ENCODE results near the gene STK36. TPM values are rescaled to one million over a fixed set of nuclear protein-coding genes. Genes with fewer than 3 reads are reported as not detected.

STK36 gene
- total and polyA plus RNA-seq, 2 experiments from 2014 or later = 29.9 to 42.7 TPM

- peaks cover 3% of the 10 kb centered on the region for H3K4me1 ChIP-seq (ENCODE audit: insufficient read depth)
- TF ChIP-seq CTCF (IDR thresholded peaks at IDR 0.05; ENCODE audit: poor library complexity) = no peak
- no peak for TF ChIP-seq EZH2 (IDR thresholded peaks at IDR 0.05; ENCODE audit: borderline replicate concordance)
- TF ChIP-seq EZH2phosphoT487 (IDR thresholded peaks at IDR 0.05; ENCODE audit: low read depth, severe bottlenecking, unreplicated experiment) = no peak
- H3K79me2 ChIP-seq = no peaks in the 10 kb centered on the region
- no peak overlapping the region for H3K4me3 ChIP-seq
- no peaks in the 10 kb centered on the region for H3K27me3 ChIP-seq
- DNase-seq (ENCODE audit: low spot score) = no peak
- H2AFZ ChIP-seq = no peak overlapping the region
- 100% methylated on average over 1 of the region's 1 CpG for WGBS (ENCODE audit: low lambda C conversion rate, missing lambda C conversion rate)
- peak overlapping the region; percentile 60 for H3K27ac ChIP-seq
- no peaks in the 10 kb centered on the region for H4K20me1 ChIP-seq (ENCODE audit: insufficient read depth, poor library complexity, severe bottlenecking)
- no peak overlapping the region for H3K4me2 ChIP-seq
- no peaks in the 10 kb centered on the region for H3K9me2 ChIP-seq (replicated peaks; ENCODE audit: insufficient read depth)
- H3K36me3 ChIP-seq (replicated peaks; ENCODE audit: insufficient read depth, low read depth) = no peaks in the 10 kb centered on the region
- no peaks in the 10 kb centered on the region for H3K9me3 ChIP-seq (ENCODE audit: low read depth)
Measured at GRCh38 chr2:218746470-218746795, 74.5 kb downstream of the STK36 start.

- Histone ChIP-seq H3K9me2 (replicated peaks; ENCODE audit: insufficient read depth) (no peaks in the 10 kb centered on the region), H3K4me3 (no peak overlapping the region), H3K79me2 (no peaks in the 10 kb centered on the region), H2AFZ (no peak overlapping the region), H4K20me1 (ENCODE audit: insufficient read depth, poor library complexity, severe bottlenecking) (no peaks in the 10 kb centered on the region), H3K27ac (no peak overlapping the region), H3K36me3 (replicated peaks; ENCODE audit: insufficient read depth, low read depth) (no peaks in the 10 kb centered on the region), H3K27me3 (no peaks in the 10 kb centered on the region), H3K9me3 (ENCODE audit: low read depth) (no peaks in the 10 kb centered on the region), H3K4me1 (ENCODE audit: insufficient read depth) (peaks cover 3% of the 10 kb centered on the region), H3K4me2 (no peak overlapping the region)
- WGBS (ENCODE audit: low lambda C conversion rate, missing lambda C conversion rate) = 97% methylated on average over 10 of the region's 10 CpGs
- no peak for DNase-seq (ENCODE audit: low spot score)
- TF ChIP-seq EZH2 (IDR thresholded peaks at IDR 0.05; ENCODE audit: borderline replicate concordance) = no peak
- no peak for TF ChIP-seq EZH2phosphoT487 (IDR thresholded peaks at IDR 0.05; ENCODE audit: low read depth, severe bottlenecking, unreplicated experiment)
- TF ChIP-seq CTCF (IDR thresholded peaks at IDR 0.05; ENCODE audit: poor library complexity) = no peak
Measured at GRCh38 chr2:218746960-218747359, 75.1 kb downstream of the STK36 start.

GRCh38 chr2:218748741-218749441, 77.0 kb downstream of the STK36 start:
- H3K9me2 ChIP-seq (replicated peaks; ENCODE audit: insufficient read depth) = no peaks in the 10 kb centered on the region
- H3K4me2 ChIP-seq = no peak overlapping the region
- no peaks in the 10 kb centered on the region for H3K9me3 ChIP-seq (ENCODE audit: low read depth)
- H2AFZ ChIP-seq = no peak overlapping the region
- no peaks in the 10 kb centered on the region for H3K79me2 ChIP-seq
- H3K27ac ChIP-seq = peak overlapping the region; percentile 77
- TF ChIP-seq EZH2phosphoT487 (IDR thresholded peaks at IDR 0.05; ENCODE audit: low read depth, severe bottlenecking, unreplicated experiment) (no peak), CTCF (IDR thresholded peaks at IDR 0.05; ENCODE audit: poor library complexity) (no peak), EZH2 (IDR thresholded peaks at IDR 0.05; ENCODE audit: borderline replicate concordance) (no peak)
- H3K36me3 ChIP-seq (replicated peaks; ENCODE audit: insufficient read depth, low read depth) = no peaks in the 10 kb centered on the region
- H4K20me1 ChIP-seq (ENCODE audit: insufficient read depth, poor library complexity, severe bottlenecking) = no peaks in the 10 kb centered on the region
- peaks cover 3% of the 10 kb centered on the region for H3K4me1 ChIP-seq (ENCODE audit: insufficient read depth)
- H3K4me3 ChIP-seq = no peak overlapping the region
- peak; percentile 61 for DNase-seq (ENCODE audit: low spot score)
- H3K27me3 ChIP-seq = no peaks in the 10 kb centered on the region
- 87% methylated on average over 8 of the region's 8 CpGs for WGBS (ENCODE audit: low lambda C conversion rate, missing lambda C conversion rate)

Other genes starting within 250 kb of the STK36 start
- 10.2 and 12.8 TPM in 2 replicates for gene USP37, start 103.7 kb upstream of the STK36 start, total RNA-seq
- 4.2 and 5.7 TPM in 2 replicates for gene USP37, start 103.7 kb upstream of the STK36 start, polyA plus RNA-seq
- gene CNOT9, start 103.2 kb upstream of the STK36 start, total RNA-seq = 44.5 and 51.3 TPM in 2 replicates
- gene CNOT9, start 103.2 kb upstream of the STK36 start, polyA plus RNA-seq = 16.2 and 21.4 TPM in 2 replicates
- 0.52 and 1.7 TPM in 2 replicates for gene PLCD4, start 64.2 kb upstream of the STK36 start, total RNA-seq
- 0.65 and 1.0 TPM in 2 replicates for gene PLCD4, start 64.2 kb upstream of the STK36 start, polyA plus RNA-seq
- 5.4 and 6.0 TPM in 2 replicates for gene ZNF142, start 12.5 kb upstream of the STK36 start, total RNA-seq
- gene ZNF142, start 12.5 kb upstream of the STK36 start, polyA plus RNA-seq = 7.7 and 8.9 TPM in 2 replicates
- gene BCS1L, start 12.4 kb upstream of the STK36 start, total RNA-seq = 21.6 and 24.3 TPM in 2 replicates
- 48.1 and 58.3 TPM in 2 replicates for gene BCS1L, start 12.4 kb upstream of the STK36 start, polyA plus RNA-seq
- 21.0 and 25.9 TPM in 2 replicates for gene RNF25, start 84 bp upstream of the STK36 start, total RNA-seq
- 32.4 and 32.7 TPM in 2 replicates for gene RNF25, start 84 bp upstream of the STK36 start, polyA plus RNA-seq
- 18.2 and 19.8 TPM in 2 replicates for gene TTLL4, start 38.7 kb downstream of the STK36 start, total RNA-seq
- 23.7 and 30.2 TPM in 2 replicates for gene TTLL4, start 38.7 kb downstream of the STK36 start, polyA plus RNA-seq
- 34.5 and 38.8 TPM in 2 replicates for gene CYP27A1, start 110.1 kb downstream of the STK36 start, total RNA-seq
- 35.9 and 44.8 TPM in 2 replicates for gene CYP27A1, start 110.1 kb downstream of the STK36 start, polyA plus RNA-seq
- gene PRKAG3, start 159.7 kb downstream of the STK36 start, total RNA-seq = not detected in 2 replicates
- 0.23 TPM in 1 of 2 replicates, not detected in the other for gene PRKAG3, start 159.7 kb downstream of the STK36 start, polyA plus RNA-seq
- gene WNT6, start 187.7 kb downstream of the STK36 start, total RNA-seq = 7.1 and 11.3 TPM in 2 replicates
- 22.8 and 39.3 TPM in 2 replicates for gene WNT6, start 187.7 kb downstream of the STK36 start, polyA plus RNA-seq
- 1.9 and 2.3 TPM in 2 replicates for gene WNT10A, start 208.8 kb downstream of the STK36 start, total RNA-seq
- gene WNT10A, start 208.8 kb downstream of the STK36 start, polyA plus RNA-seq = 1.9 and 5.7 TPM in 2 replicates